GM19351 (cell line): ENCODE data around the gene AXIN2.
"Not testable (repeated sequence)": the region's sequence is repeated elsewhere in the genome, so short reads cannot be mapped to it uniquely, and the experiment has no call there.

Source experiments
- ATAC-seq: cut with Tn5 transposase; IDR thresholded peaks from one replicate; pipeline ENCODE4 v1.9.1; 2021; ENCODE audit warnings: mild to moderate bottlenecking, moderate library complexity; ENCODE audit not compliant: unreplicated experiment

Gene AXIN2

GRCh38 chr17:65485388-65486299 lies 75.8 kb downstream of the AXIN2 start:
- ATAC-seq = no peak

- ATAC-seq = not testable (repeated sequence)
These were observed 77.0 kb downstream of the AXIN2 start for GRCh38 chr17:65484405-65484804.

- no peak for ATAC-seq
These were observed 78.0 kb downstream of the AXIN2 start for GRCh38 chr17:65483438-65483837.

- no peak for ATAC-seq
These were observed 79.2 kb downstream of the AXIN2 start for GRCh38 chr17:65482201-65482600.

- no peak for ATAC-seq
These were observed 82.2 kb downstream of the AXIN2 start for GRCh38 chr17:65479282-65479681.
